Heart right ventricle (tissue), 16 donors: ENCODE data around the gene SH3GL2. TPM values are rescaled to one million over a fixed set of nuclear protein-coding genes. Genes with fewer than 3 reads are reported as not detected.

Experiments used
- ATAC-seq, 8 donors: fragments of 200-7000 bp; cut with Tn5 transposase; one replicate each; pipeline ENCODE4 v1.9.1; 2020; ENCODE audit warnings: mild to moderate bottlenecking in 8 of 8, moderate library complexity in 8 of 8, moderate number of reproducible peaks in 1 of 8
- DNase-seq, 2 donors: peaks; one replicate each; pipeline ENCODE4 v3.0.0-alpha.2; 2020
- H3K27ac ChIP-seq, 10 donors: fragments of 200-600 bp; sonication (generic) in 2 of 10; one replicate each; pipeline versions ENCODE4 v1.5.0 to v1.8.0; 2020 to 2022; ENCODE audit warnings: mild to moderate bottlenecking in 3 of 10
- H3K27me3 ChIP-seq, 7 donors: fragments of 200-600 bp; one replicate each; pipeline ENCODE4 v1.8.0; 2021 to 2022; ENCODE audit warnings: mild to moderate bottlenecking in 2 of 7
- H3K36me3 ChIP-seq, 9 donors: fragments of 200-600 bp; sonication (generic) in 1 of 9; one replicate each; pipeline versions ENCODE4 v1.5.0 to v1.8.0; 2020 to 2022; ENCODE audit warnings: mild to moderate bottlenecking in 2 of 9
- H3K4me1 ChIP-seq, 9 donors: fragments of 200-600 bp; sonication (generic) in 1 of 9; one replicate each; pipeline versions ENCODE4 v1.5.0 to v1.8.0; 2020 to 2022; ENCODE audit warnings: mild to moderate bottlenecking in 4 of 9
- H3K4me3 ChIP-seq, 10 donors: fragments of 200-600 bp; sonication (generic) in 2 of 10; one replicate each; pipeline versions ENCODE4 v1.5.0 to v1.8.0; 2020 to 2022; ENCODE audit warnings: mild to moderate bottlenecking in 7 of 10, moderate library complexity in 2 of 10
- H3K9me3 ChIP-seq, 11 donors: fragments of 200-600 bp in 10 of 11; sonication (generic) in 2 of 11; one replicate each; pipeline versions ENCODE4 v1.5.0 to v1.8.0; 2013 to 2022; ENCODE audit warnings: mild to moderate bottlenecking in 2 of 11, control low read depth in 1 of 11, moderate library complexity in 1 of 11
- CTCF ChIP-seq, 9 donors: fragments of 200-600 bp; sonication (generic) in 2 of 9; IDR thresholded peaks; one replicate each; pipeline versions ENCODE4 v1.5.0 to v1.8.0; 2021 to 2022; ENCODE audit warnings: antibody characterized with exemption in 9 of 9, mild to moderate bottlenecking in 5 of 9, moderate library complexity in 1 of 9
- WGBS, 2 donors: extraction: QIAGEN DNeasy Blood & Tissue Kit; methylation state at CpG; one replicate each; pipeline ENCODE4 v1.1.7; 2013; ENCODE audit warnings: inconsistent platforms in 1 of 2; 5-methylcytosine and 5-hydroxymethylcytosine counted together
- intact Hi-C, 10 donors: fragments of 100-400 bp; cut with DNase I; formaldehyde crosslinking; loops; one replicate each; pipeline versions ENCODE4 v1.11.1 to v1.14.2; 2022
- polyA plus RNA-seq, 2 donors: library from polyadenylated mRNA; stranded (reverse); fragments of 200-250 nt; gene quantifications; one replicate each; pipeline ENCODE4 v1.2.3, GENCODE V29; 2013
- total RNA-seq, 10 donors: library from RNA; stranded (reverse); fragmentation: NEBNext Ultra II Directional in 3 of 10; extraction: Animal tissue kit (Norgen Biotek cat#: 25700) in 3 of 10; gene quantifications; one replicate each; pipeline versions ENCODE4 v1.2.1 to v1.2.4, GENCODE V29; 2021 to 2023
- donor health status: Arrhythmogenic right ventricular cardiomyopathy.
- donor health status: ischemic (EF 13 %, LVEDD 7.1; RV severe dilation, severe dysfunction).
- donor health status: healthy with polysubstance abuse.
- donor health status: DM: no; HTN: yes; CAD: no.
- donor health status: DM: no; HTN: no; CAD: no.
- donor health status: ischemic (EF 25% LVEDD 6.9; RV normal size, moderate dysfunction).
- donor health status: ischemic (EF 25% LVEDD 5.7; RV mildly dilated, moderate dysfunction).
- donor health status: healthy.
- donor health status: DM: yes; HTN: yes; CAD: no.
- donor health status: Ischemic cardiomyopathy.
- donor health status: ischemic (EF 35%, LVEDD 5.7; RV mildly dilated, moderate dysfunction).
- donor health status: nonischemic (EF 11% LVEDD 7.7; RV severe dilation, severe dysfunction).
- donor health status: DM: yes; HTN: yes; CAD: no.
- donor health status: PGD.
- donor health status: ischemic (EF 29% LVEDD 5.4; RV normal size, mild dysfunction).
- donor health status: nonischemic (EF 23%, LVEDD 6.1; RV moderate dilation, normal function).

Gene SH3GL2
- total and polyA plus RNA-seq, 12 donors, result 0.73 to 14.6 (median 6.0) TPM; not detected in 1

GRCh38 chr9:17829812-17830385 is 251.0 kb downstream of the SH3GL2 start:
- no peaks in the 10 kb centered on the region for H3K9me3 ChIP-seq
- H3K27me3 ChIP-seq, result no peaks in the 10 kb centered on the region
- WGBS, 2 donors, result 66 to 69% methylated on average over 4 of the region's 4 CpGs
- no peaks in the 10 kb centered on the region for H3K36me3 ChIP-seq
- H3K4me1 ChIP-seq, result peaks cover 0 to 7% (median 3%) of the 10 kb centered on the region in 9 donors
- intact Hi-C loops, result no loop called here
- DNase-seq, result no peak
- H3K4me3 ChIP-seq, result no peak overlapping the region
- TF ChIP-seq CTCF (IDR thresholded peaks at IDR 0.05), result no peak
- no peak overlapping the region for H3K27ac ChIP-seq
- peak in 1 of 8 donors; percentile 59 for ATAC-seq

- no peaks in the 10 kb centered on the region for H3K4me1 ChIP-seq
- TF ChIP-seq CTCF (IDR thresholded peaks at IDR 0.05), result no peak
- 43 to 44% methylated on average over 2 of the region's 2 CpGs for WGBS, 2 donors
- intact Hi-C loops, result no loop called here
- no peaks in the 10 kb centered on the region for H3K36me3 ChIP-seq
- H3K9me3 ChIP-seq, result peaks cover 0 to 16% (median 0%) of the 10 kb centered on the region in 11 donors
- ATAC-seq, result no peak
- DNase-seq, result no peak
- H3K27me3 ChIP-seq, result no peaks in the 10 kb centered on the region
- no peak overlapping the region for H3K4me3 ChIP-seq
- no peak overlapping the region for H3K27ac ChIP-seq
Observed at GRCh38 chr9:17832812-17833211, 253.9 kb downstream of the SH3GL2 start.

- H3K9me3 ChIP-seq, result peaks cover 0 to 16% (median 0%) of the 10 kb centered on the region in 11 donors
- H3K4me3 ChIP-seq, result no peak overlapping the region
- intact Hi-C loops, result no loop called here
- ATAC-seq (no peak), DNase-seq (no peak)
- WGBS, 2 donors, result 89 to 92% methylated on average over 7 of the region's 7 CpGs
- TF ChIP-seq CTCF (IDR thresholded peaks at IDR 0.05), result no peak
- no peak overlapping the region for H3K27ac ChIP-seq
- no peaks in the 10 kb centered on the region for H3K4me1 ChIP-seq
- H3K27me3 ChIP-seq, result no peaks in the 10 kb centered on the region
- H3K36me3 ChIP-seq, result no peaks in the 10 kb centered on the region
Observed at GRCh38 chr9:17833846-17834245, 255.0 kb downstream of the SH3GL2 start.

- TF ChIP-seq CTCF (IDR thresholded peaks at IDR 0.05), result peak in 1 of 9 donors; percentile 6
- intact Hi-C loops, result no loop called here
- H3K4me3 ChIP-seq, result no peak overlapping the region
- H3K27me3 ChIP-seq, result no peaks in the 10 kb centered on the region
- no peaks in the 10 kb centered on the region for H3K36me3 ChIP-seq
- no peak overlapping the region for H3K27ac ChIP-seq
- WGBS, 2 donors, result 71 to 72% methylated on average over 4 of the region's 4 CpGs
- ATAC-seq (no peak), DNase-seq (no peak)
- no peaks in the 10 kb centered on the region for H3K4me1 ChIP-seq
- peaks cover 0 to 16% (median 0%) of the 10 kb centered on the region in 11 donors for H3K9me3 ChIP-seq
Observed at GRCh38 chr9:17837965-17838364, 259.1 kb downstream of the SH3GL2 start.
